GM12801 (cell line): Measurements from ENCODE around the gene SSNA1.

Source experiments
- TF ChIP-seq, protein P1 (sequence below): IDR thresholded peaks from one replicate; pipeline ENCODE4 v1.5.1; 2011; ENCODE audit warnings: control low read depth; ENCODE audit not compliant: insufficient read length; ENCODE audit errors: extremely low read depth

The SSNA1 gene

DNA sequence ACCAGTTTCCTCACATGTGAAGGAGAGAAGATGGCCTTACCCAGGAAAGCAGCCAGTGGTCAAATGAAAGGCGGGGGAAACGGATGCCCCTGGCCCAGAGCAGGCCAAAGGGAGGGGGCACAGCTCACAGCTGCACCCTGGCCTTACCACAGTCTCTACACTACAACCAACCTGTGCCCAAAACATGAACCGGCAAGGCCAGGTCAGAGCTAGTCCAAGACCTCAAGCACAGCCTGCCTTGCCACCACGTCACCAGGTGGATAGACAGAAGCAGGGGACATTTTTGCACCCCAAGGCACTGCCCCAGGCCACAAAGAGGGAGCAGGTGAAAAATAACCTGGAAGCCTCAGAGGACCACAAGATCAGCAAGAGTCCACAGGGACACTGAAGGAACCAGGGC, 45.0 kb upstream of the SSNA1 start:
- TF ChIP-seq, protein P1, sequence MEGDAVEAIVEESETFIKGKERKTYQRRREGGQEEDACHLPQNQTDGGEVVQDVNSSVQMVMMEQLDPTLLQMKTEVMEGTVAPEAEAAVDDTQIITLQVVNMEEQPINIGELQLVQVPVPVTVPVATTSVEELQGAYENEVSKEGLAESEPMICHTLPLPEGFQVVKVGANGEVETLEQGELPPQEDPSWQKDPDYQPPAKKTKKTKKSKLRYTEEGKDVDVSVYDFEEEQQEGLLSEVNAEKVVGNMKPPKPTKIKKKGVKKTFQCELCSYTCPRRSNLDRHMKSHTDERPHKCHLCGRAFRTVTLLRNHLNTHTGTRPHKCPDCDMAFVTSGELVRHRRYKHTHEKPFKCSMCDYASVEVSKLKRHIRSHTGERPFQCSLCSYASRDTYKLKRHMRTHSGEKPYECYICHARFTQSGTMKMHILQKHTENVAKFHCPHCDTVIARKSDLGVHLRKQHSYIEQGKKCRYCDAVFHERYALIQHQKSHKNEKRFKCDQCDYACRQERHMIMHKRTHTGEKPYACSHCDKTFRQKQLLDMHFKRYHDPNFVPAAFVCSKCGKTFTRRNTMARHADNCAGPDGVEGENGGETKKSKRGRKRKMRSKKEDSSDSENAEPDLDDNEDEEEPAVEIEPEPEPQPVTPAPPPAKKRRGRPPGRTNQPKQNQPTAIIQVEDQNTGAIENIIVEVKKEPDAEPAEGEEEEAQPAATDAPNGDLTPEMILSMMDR, result no peak

DNA sequence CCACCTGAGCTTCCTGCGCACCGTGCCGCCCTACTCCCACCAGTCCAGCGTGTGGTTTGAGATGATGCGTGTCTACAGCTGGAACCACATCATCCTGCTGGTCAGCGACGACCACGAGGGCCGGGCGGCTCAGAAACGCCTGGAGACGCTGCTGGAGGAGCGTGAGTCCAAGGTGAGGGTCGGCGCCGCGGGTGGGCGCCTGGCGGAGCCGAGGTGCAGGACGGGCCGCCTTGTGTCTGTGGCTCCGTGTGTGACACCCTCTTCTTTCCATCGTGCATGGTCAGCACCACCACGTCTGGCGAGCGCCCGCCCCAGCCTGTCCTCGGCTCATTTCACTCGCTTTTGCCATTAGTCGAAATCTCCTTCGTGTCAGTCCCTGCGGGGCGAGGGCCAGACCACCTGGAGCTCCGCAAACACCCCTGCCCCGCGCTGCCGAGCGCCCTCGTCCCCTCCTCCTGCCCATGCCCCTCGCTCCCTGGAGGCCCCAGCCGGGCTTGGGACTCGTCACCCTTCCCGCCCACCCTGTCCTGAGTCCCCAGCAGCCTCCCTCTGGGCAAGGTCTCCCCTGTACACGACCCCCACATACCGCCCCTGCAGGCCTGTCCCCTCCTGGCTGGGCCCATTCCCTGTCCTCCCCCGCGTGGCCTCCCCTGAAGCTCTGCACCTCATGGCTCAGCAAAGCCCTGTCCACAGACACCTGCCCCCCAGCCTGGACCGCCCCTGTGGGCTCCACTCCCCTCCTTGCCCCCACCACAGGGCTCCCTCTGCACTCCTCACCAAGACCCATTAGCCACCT, 42.5 kb upstream of the SSNA1 start:
- TF ChIP-seq, protein P1, result no peak

DNA sequence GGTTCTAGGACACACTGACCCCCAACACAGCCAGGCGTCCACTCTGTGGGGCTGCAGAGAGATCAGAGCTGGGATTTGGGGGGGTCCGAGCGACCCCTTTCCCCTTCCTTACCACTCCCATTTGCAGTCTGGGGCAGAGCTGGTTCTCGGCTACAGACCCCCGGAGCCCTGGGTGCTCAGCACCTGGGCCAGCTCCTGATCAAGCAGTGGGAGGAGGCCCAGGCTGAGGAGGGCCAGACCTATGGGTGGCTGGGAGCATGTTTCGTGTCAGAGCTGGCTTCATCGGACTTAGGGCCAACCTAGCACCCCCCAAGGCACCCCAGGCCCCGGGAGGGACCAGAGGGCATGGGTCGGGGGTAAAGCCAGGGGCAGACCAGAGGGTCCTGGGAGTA, 42.0 kb upstream of the SSNA1 start:
- TF ChIP-seq, protein P1, result no peak

DNA sequence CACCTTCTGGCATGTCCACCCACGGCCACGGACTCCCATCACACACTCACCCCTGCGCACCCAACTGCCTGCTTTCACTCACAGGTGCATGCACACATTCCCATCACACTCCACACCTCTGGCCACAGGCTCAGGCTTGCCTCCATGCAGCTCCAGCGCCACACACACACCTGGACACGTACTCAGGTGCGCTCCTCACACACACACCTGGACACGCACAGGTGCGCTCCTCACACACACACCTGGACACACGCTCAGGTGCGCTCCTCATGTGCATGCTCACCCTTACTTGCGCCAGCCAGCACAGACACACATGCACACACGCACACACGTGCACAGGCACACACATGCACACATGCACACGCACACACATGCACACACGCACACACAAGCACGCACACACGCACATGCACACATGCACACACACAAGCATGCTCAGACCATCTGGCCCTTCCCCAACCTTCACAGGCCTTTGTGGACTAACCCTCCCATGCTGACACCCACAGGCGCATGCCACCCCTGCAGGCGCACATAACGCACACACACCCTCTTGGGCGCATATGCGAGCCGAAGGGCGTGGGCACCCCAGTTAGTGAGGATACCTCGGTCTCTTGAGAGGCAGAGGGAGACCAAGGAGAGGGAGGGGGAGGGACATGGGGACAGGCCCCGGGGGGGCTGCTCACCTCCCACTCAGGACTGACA, 41.2 kb upstream of the SSNA1 start:
- TF ChIP-seq, protein P1, result no peak

DNA sequence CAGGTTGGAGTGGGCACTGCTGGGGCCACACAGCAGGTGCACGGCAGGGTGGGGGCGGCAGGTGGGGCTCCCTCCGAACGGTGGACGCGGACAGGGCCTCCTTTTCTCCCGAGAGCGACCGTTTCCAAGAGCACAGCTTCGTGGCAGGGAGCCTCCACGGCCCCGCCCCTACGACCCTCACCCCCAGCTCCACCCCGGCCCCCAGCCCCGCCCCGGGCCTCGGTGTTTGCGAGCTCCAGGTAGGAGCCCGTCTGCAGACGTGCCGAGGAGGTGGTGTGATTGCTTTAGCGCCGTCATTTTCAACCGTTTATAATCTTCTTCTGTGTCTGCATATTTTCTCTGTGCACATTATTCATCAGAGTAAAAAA, 40.7 kb upstream of the SSNA1 start:
- TF ChIP-seq, protein P1, result no peak

DNA sequence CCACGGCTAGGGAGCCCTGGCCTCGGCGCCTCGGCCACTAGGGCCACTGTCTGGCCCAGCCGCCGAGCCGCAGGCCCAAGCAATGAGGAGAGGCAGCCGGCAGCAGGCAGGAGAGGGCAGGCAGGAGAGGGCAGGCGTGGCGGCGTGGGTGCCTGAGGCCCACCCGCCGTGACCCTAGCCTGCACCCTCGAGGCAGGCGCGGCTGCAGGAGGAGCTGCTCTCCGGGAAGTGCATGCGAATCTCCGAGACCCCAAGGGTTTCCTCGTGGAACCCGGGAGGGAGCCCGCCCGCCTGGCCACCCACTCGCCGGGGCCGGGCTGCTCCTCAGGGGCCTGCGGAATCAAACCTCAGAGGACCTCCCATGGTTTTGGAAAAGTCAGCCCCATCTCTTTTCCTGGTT, 40.2 kb upstream of the SSNA1 start:
- TF ChIP-seq, protein P1, result no peak

DNA sequence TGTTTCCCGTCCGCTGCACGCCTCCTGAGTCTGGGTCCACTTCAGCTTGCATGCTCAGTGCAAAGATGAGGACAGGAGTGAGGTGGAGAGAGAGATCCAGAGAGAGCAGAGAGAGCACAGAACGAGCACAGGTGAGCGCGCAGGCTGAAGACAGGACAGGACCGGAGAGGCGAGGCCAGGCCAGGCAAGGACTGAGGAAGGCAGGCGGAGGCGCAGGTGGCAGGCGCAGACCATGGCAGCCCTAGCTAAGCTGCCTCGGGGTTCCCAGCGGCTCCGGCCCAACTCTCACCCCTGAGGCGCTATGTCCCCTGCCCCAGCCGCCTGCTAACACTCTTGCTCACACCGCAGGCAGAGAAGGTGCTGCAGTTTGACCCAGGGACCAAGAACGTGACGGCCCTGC, 39.8 kb upstream of the SSNA1 start:
- TF ChIP-seq, protein P1, result no peak
